Lung (tissue), 12 donors: ENCODE measurements around the gene MICAL2. TPM values are rescaled to one million over a fixed set of nuclear protein-coding genes. Genes with fewer than 3 reads are reported as not detected.

Source experiments
- ATAC-seq: fragments of 200-7000 bp; cut with Tn5 transposase; one replicate; pipeline ENCODE4 v1.9.1; 2020; ENCODE audit warnings: moderate number of reproducible peaks; ENCODE audit not compliant: insufficient read depth, low FRiP score
- DNase-seq, 3 donors: peaks; one replicate each; pipeline ENCODE4 v3.0.0-alpha.2; 2013 to 2017
- H3K27ac ChIP-seq, 2 donors: one replicate each; pipeline ENCODE4 v1.5.1; 2013; ENCODE audit warnings: mild to moderate bottlenecking in 2 of 2, moderate library complexity in 2 of 2, control low read depth in 1 of 2, inconsistent platforms in 1 of 2, low read depth in 1 of 2, low read length in 1 of 2
- H3K27me3 ChIP-seq, 3 donors: one replicate each; pipeline ENCODE4 v1.5.1; 2013; ENCODE audit warnings: low read length in 2 of 3; ENCODE audit not compliant: control insufficient read depth in 3 of 3, insufficient read depth in 3 of 3
- H3K36me3 ChIP-seq, 4 donors: one replicate each; pipeline ENCODE4 v1.5.1; 2013; ENCODE audit warnings: low read length in 4 of 4, mild to moderate bottlenecking in 1 of 4, moderate library complexity in 1 of 4; ENCODE audit not compliant: control insufficient read depth in 4 of 4, insufficient read depth in 4 of 4
- H3K4me1 ChIP-seq, 5 donors: one replicate each; pipeline ENCODE4 v1.5.1; 2013; ENCODE audit warnings: low read length in 5 of 5, mild to moderate bottlenecking in 2 of 5, moderate library complexity in 1 of 5; ENCODE audit not compliant: control insufficient read depth in 5 of 5, insufficient read depth in 5 of 5
- H3K4me3 ChIP-seq: one replicate; pipeline ENCODE4 v1.5.1; 2013; ENCODE audit warnings: mild to moderate bottlenecking, control low read depth, moderate library complexity
- H3K9ac ChIP-seq, 2 donors: one replicate each; pipeline ENCODE4 v1.5.1; 2013; ENCODE audit warnings: low read length in 2 of 2, control low read depth in 1 of 2; ENCODE audit not compliant: insufficient read depth in 1 of 2
- H3K9me3 ChIP-seq, 4 donors: one replicate each; pipeline ENCODE4 v1.5.1; 2013; ENCODE audit warnings: low read length in 3 of 4, mild to moderate bottlenecking in 1 of 4, moderate library complexity in 1 of 4; ENCODE audit not compliant: control insufficient read depth in 4 of 4, insufficient read depth in 3 of 4
- CTCF ChIP-seq: IDR thresholded peaks from 2 replicates; pipeline ENCODE4 v1.5.1; 2012; ENCODE audit warnings: mild to moderate bottlenecking; ENCODE audit errors: control extremely low read depth, extremely low read depth
- WGBS, 2 donors: extraction: QIAGEN DNeasy Blood & Tissue Kit; methylation state at CpG; one replicate each; pipeline ENCODE4 v1.1.7; 2013; 5-methylcytosine and 5-hydroxymethylcytosine counted together
- polyA plus RNA-seq, 2 donors: library from polyadenylated mRNA; stranded (reverse); fragments of 200-250 nt; gene quantifications; one replicate each; pipeline ENCODE4 v1.2.1, GENCODE V29; 2013
- total RNA-seq, 2 donors: library from RNA; depleted of rRNA in 1 of 2; stranded (reverse); fragments of >200 nt in 1 of 2; gene quantifications; one replicate each; pipeline ENCODE4 v1.2.1, GENCODE V29; 2014 to 2021
- donor health status: control.
- donor health status: control.
- donor health status: Bipolar disorder and iron deficiency.
- donor health status: healthy.
- donor health status: DM: yes; HTN: yes; CAD: no.

MICAL2 gene
- total and polyA plus RNA-seq, 4 donors, result 38.2 to 218 (median 99.6) TPM

GRCh38 chr11:12229450-12230229 is 119.2 kb downstream of the MICAL2 start:
- 60 to 63% methylated on average over 7 of the region's 7 CpGs for WGBS, 2 donors
- Histone ChIP-seq H3K9ac (no peak overlapping the region), H3K4me3 (no peak overlapping the region), H3K9me3 (no peaks in the 10 kb centered on the region), H3K36me3 (peaks cover 0 to 28% (median 12%) of the 10 kb centered on the region in 4 donors), H3K4me1 (peaks cover 0 to 11% (median 1%) of the 10 kb centered on the region in 5 donors), H3K27me3 (no peaks in the 10 kb centered on the region), H3K27ac (peak overlapping the region in 1 of 2 donors; percentile 94)
- no peak for DNase-seq
- no peak for TF ChIP-seq CTCF
- ATAC-seq, result peak; percentile 68

- peaks cover 0 to 21% (median 0%) of the 10 kb centered on the region in 5 donors for H3K4me1 ChIP-seq
- no peaks in the 10 kb centered on the region for H3K27me3 ChIP-seq
- WGBS, 2 donors, result 55 to 82% methylated on average over 1 of the region's 1 CpG
- H3K36me3 ChIP-seq, result peaks cover 0 to 25% (median 9%) of the 10 kb centered on the region in 4 donors
- no peak for TF ChIP-seq CTCF
- DNase-seq (no peak), ATAC-seq (no peak)
- no peak overlapping the region for H3K9ac ChIP-seq
- no peak overlapping the region for H3K4me3 ChIP-seq
- no peaks in the 10 kb centered on the region for H3K9me3 ChIP-seq
- H3K27ac ChIP-seq, result no peak overlapping the region
Observed at GRCh38 chr11:12232160-12232559, 121.8 kb downstream of the MICAL2 start.

- DNase-seq, result no peak
- WGBS, 2 donors, result 79 to 85% methylated on average over 4 of the region's 4 CpGs
- no peak overlapping the region for H3K27ac ChIP-seq
- ATAC-seq, result no peak
- H3K36me3 ChIP-seq, result peaks cover 0 to 24% (median 8%) of the 10 kb centered on the region in 4 donors
- H3K27me3 ChIP-seq, result no peaks in the 10 kb centered on the region
- peaks cover 0 to 22% (median 0%) of the 10 kb centered on the region in 5 donors for H3K4me1 ChIP-seq
- TF ChIP-seq CTCF, result no peak
- H3K9me3 ChIP-seq, result no peaks in the 10 kb centered on the region
- H3K9ac ChIP-seq, result no peak overlapping the region
- no peak overlapping the region for H3K4me3 ChIP-seq
Observed at GRCh38 chr11:12232817-12233601, 122.6 kb downstream of the MICAL2 start.
